SK-N-MC (cell line): ENCODE data around the gene SPG7.

Experiments used
- EZH2 ChIP-seq: fragments of 200-600 bp; sonication (generic); IDR thresholded peaks from one replicate; pipeline ENCODE4 v1.6.1; 2017; ENCODE audit warnings: antibody characterized with exemption
- FOXP2 ChIP-seq: optimal IDR thresholded peaks from 2 replicates; pipeline ENCODE3; 2011; ENCODE audit warnings: mild to moderate bottlenecking, moderate library complexity; ENCODE audit not compliant: insufficient read depth; ENCODE audit errors: extremely low read length, control extremely low read depth
- POLR2AphosphoS5 ChIP-seq: IDR thresholded peaks from 2 replicates; pipeline ENCODE4 v1.6.1; 2012; ENCODE audit warnings: mild to moderate bottlenecking, low read depth, low read length, borderline replicate concordance

- TF ChIP-seq EZH2 (no peak), POLR2AphosphoS5 (no peak), FOXP2 (no peak)
These were observed 59.7 kb downstream of the SPG7 start for GRCh38 chr16:89567656-89568594.
